SH-SY5Y (cell line): ENCODE data around the gene DHX36.

Experiments used
- GATA2 ChIP-seq: IDR thresholded peaks from 2 replicates; pipeline ENCODE4 v1.6.1; 2011; ENCODE audit warnings: mild to moderate bottlenecking, low read depth, low read length
- GATA3 ChIP-seq: IDR thresholded peaks from 2 replicates; pipeline ENCODE4 v1.6.1; 2011; ENCODE audit warnings: low read depth, mild to moderate bottlenecking, low read length, moderate library complexity

DNA sequence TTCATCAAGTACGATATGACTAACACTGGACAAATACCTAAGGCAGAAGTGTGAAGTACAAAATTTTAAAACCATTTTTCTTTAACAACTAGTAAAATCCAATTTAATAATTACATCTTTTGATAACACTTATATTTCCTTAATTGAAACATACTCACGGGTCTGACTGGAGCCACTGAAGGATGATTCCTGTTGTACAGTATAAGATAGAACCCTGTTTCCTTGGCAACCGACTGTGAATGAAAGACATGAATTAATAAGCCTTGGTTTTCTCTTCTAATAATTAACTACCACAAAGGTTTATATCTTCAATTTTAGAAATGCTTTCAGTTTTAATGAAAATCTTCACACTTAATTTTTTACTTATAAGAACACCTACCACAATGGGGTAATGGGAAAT, 19.4 kb downstream of the DHX36 start:
- TF ChIP-seq GATA2: no peak
- TF ChIP-seq GATA3: no peak
